Gastroesophageal sphincter (tissue), 3 donors: ENCODE results near the gene LRPAP1.
"Not testable (repeated sequence)": the region's sequence is repeated elsewhere in the genome, so short reads cannot be mapped to it uniquely, and the experiment has no call there.

Experiments
- CTCF ChIP-seq, 4 experiments: fragments of 200-600 bp in 2 of 4; fragments of 450-650 bp in 2 of 4; sonication (generic) in 1 of 4; IDR thresholded peaks; one replicate each; pipeline ENCODE4 v1.5.1; 2017 to 2019; ENCODE audit warnings: antibody characterized with exemption in 4 of 4, mild to moderate bottlenecking in 2 of 4, moderate library complexity in 2 of 4
- EP300 ChIP-seq: sonication (generic); formaldehyde crosslinking; IDR thresholded peaks from one replicate; pipeline ENCODE4 v1.6.1; 2017; ENCODE audit warnings: antibody characterized with exemption, mild to moderate bottlenecking
- POLR2A ChIP-seq, 2 donors: fragments of 450-650 bp; IDR thresholded peaks; one replicate each; pipeline ENCODE4 v1.6.1; 2017; ENCODE audit warnings: antibody characterized with exemption in 2 of 2, mild to moderate bottlenecking in 2 of 2, moderate library complexity in 1 of 2
- POLR2AphosphoS5 ChIP-seq: sonication (generic); formaldehyde crosslinking; IDR thresholded peaks from one replicate; pipeline ENCODE4 v1.6.1; 2017; ENCODE audit warnings: antibody characterized with exemption

- TF ChIP-seq CTCF (IDR thresholded peaks at IDR 0.05); POLR2A (IDR thresholded peaks at IDR 0.05); EP300; POLR2AphosphoS5: not testable (repeated sequence)
Measured at GRCh38 chr4:3557676-3558513, 25.7 kb upstream of the LRPAP1 start.
